ENCODE results near the gene RIC8A.

DNA sequence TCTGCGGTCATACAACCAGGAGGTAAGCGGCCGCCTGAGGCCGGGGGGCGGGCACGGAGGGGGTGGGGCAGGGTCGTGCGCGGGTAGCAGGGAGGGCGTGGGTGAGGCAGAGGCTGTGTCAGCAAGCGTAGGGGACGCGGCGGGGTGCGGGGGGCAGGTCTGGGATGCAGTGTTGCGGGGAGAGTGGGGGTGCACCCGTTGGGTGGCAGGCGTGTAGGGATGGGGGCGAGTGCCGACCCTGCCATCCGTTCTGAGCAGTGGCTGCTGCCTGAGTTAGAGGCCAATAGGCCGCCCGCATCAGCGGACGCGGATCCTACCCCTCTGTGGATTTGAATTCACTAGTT is 1.4 kb downstream of the RIC8A start:
- TF ChIP-seq CTCF (IDR thresholded peaks at IDR 0.05) (no peak), EZH2 (IDR thresholded peaks at IDR 0.05) (no peak), EZH2phosphoT487 (IDR thresholded peaks at IDR 0.05) (no peak)
